ENCODE measurements around the gene CLCNKA.

- TF ChIP-seq, protein P1, sequence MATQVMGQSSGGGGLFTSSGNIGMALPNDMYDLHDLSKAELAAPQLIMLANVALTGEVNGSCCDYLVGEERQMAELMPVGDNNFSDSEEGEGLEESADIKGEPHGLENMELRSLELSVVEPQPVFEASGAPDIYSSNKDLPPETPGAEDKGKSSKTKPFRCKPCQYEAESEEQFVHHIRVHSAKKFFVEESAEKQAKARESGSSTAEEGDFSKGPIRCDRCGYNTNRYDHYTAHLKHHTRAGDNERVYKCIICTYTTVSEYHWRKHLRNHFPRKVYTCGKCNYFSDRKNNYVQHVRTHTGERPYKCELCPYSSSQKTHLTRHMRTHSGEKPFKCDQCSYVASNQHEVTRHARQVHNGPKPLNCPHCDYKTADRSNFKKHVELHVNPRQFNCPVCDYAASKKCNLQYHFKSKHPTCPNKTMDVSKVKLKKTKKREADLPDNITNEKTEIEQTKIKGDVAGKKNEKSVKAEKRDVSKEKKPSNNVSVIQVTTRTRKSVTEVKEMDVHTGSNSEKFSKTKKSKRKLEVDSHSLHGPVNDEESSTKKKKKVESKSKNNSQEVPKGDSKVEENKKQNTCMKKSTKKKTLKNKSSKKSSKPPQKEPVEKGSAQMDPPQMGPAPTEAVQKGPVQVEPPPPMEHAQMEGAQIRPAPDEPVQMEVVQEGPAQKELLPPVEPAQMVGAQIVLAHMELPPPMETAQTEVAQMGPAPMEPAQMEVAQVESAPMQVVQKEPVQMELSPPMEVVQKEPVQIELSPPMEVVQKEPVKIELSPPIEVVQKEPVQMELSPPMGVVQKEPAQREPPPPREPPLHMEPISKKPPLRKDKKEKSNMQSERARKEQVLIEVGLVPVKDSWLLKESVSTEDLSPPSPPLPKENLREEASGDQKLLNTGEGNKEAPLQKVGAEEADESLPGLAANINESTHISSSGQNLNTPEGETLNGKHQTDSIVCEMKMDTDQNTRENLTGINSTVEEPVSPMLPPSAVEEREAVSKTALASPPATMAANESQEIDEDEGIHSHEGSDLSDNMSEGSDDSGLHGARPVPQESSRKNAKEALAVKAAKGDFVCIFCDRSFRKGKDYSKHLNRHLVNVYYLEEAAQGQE (IDR thresholded peaks at IDR 0.05; ENCODE audit: insufficient read depth in 1 of 2, low read depth in 2 of 2, low read length in 2 of 2) = no peak
- no peak for TF ChIP-seq POLR2AphosphoS5 (IDR thresholded peaks at IDR 0.05; ENCODE audit: low read depth, low read length)
Observed at GRCh38 chr1:15997076-15997585, 24.7 kb upstream of the CLCNKA start.
